HL-60 (cell line): Measurements from ENCODE around the gene HES4.
"Not testable (repeated sequence)": the region's sequence is repeated elsewhere in the genome, so short reads cannot be mapped to it uniquely, and the experiment has no call there.

Experiments
- DNase-seq, 2 experiments: peaks; one replicate each; pipeline ENCODE4 v3.0.0-alpha.2; 2010 to 2020; ENCODE audit warnings: low read depth in 1 of 2, low spot score in 1 of 2
- H3K27ac ChIP-seq: fragments of 250-450 bp; sonication (Bioruptor Pico); replicated peaks from 2 replicates; pipeline ENCODE4 v1.5.1; 2020; ENCODE audit warnings: mild to moderate bottlenecking, moderate library complexity
- H3K27me3 ChIP-seq: fragments of 250-450 bp; sonication (Bioruptor Pico); 2 replicates; pipeline ENCODE4 v1.5.1; 2021; ENCODE audit warnings: mild to moderate bottlenecking, moderate library complexity; ENCODE audit not compliant: insufficient read depth, poor library complexity, severe bottlenecking
- H3K4me3 ChIP-seq: replicated peaks from 2 replicates; pipeline ENCODE4 v1.5.1; 2011; ENCODE audit warnings: mild to moderate bottlenecking, control low read depth, low read length; ENCODE audit not compliant: insufficient read depth
- CTCF ChIP-seq: IDR thresholded peaks from one replicate; pipeline ENCODE4 v1.5.1; 2011; ENCODE audit warnings: low read length, control low read depth, inconsistent platforms; ENCODE audit not compliant: insufficient read depth
- GABPA ChIP-seq: IDR thresholded peaks from 2 replicates; pipeline ENCODE4 v1.6.1; 2012; ENCODE audit warnings: low read depth
- POLR2AphosphoS5 ChIP-seq: IDR thresholded peaks from 2 replicates; pipeline ENCODE4 v1.6.1; 2012; ENCODE audit warnings: low read depth
- REST ChIP-seq: IDR thresholded peaks from 2 replicates; pipeline ENCODE4 v1.6.1; 2012; ENCODE audit warnings: low read depth; ENCODE audit not compliant: insufficient replicate concordance
- SPI1 ChIP-seq: IDR thresholded peaks from 2 replicates; pipeline ENCODE4 v1.6.1; 2012; ENCODE audit warnings: low read depth, mild to moderate bottlenecking, borderline replicate concordance

HES4 gene

GRCh38 chr1:1013922-1014648, 14.2 kb upstream of the HES4 start:
- no peak for DNase-seq
- no peak for TF ChIP-seq CTCF
- no peak for TF ChIP-seq SPI1
- no peak for TF ChIP-seq GABPA
- TF ChIP-seq REST = no peak
- no peak for TF ChIP-seq POLR2AphosphoS5
- H3K4me3 ChIP-seq = peak overlapping the region; percentile 56
- H3K27ac ChIP-seq = peak overlapping the region; percentile 59
- H3K27me3 ChIP-seq = no peaks in the 10 kb centered on the region

GRCh38 chr1:1013105-1013921, 13.4 kb upstream of the HES4 start, which contains the start of gene ISG15:
Gene ISG15, plus strand, starts transcription at chr1:1013497. Its CDS starts 77 bp downstream, at chr1:1013574.
- DNase-seq = peak; percentile 61 to 90
- TF ChIP-seq REST = no peak
- TF ChIP-seq CTCF = no peak
- TF ChIP-seq SPI1 = no peak
- TF ChIP-seq POLR2AphosphoS5 = peak; percentile 73
- no peak for TF ChIP-seq GABPA
- Histone ChIP-seq H3K27ac (peak within 1 kb of the TSS; percentile 59), H3K4me3 (peak within 1 kb of the TSS; percentile 56), H3K27me3 (no peaks in the 10 kb centered on the region)

- not testable (repeated sequence) for DNase-seq
- H3K4me3 ChIP-seq = peak overlapping the region; percentile 56
These were observed 12.8 kb upstream of the HES4 start for GRCh38 chr1:1012736-1013104.

GRCh38 chr1:1011396-1011949, 11.6 kb upstream of the HES4 start:
- no peaks in the 10 kb centered on the region for H3K27me3 ChIP-seq
- DNase-seq = no peak
- TF ChIP-seq POLR2AphosphoS5 = no peak
- TF ChIP-seq GABPA = no peak
- TF ChIP-seq SPI1 = no peak
- no peak for TF ChIP-seq REST
- TF ChIP-seq CTCF = no peak
- H3K4me3 ChIP-seq = no peak overlapping the region
- no peak overlapping the region for H3K27ac ChIP-seq

More at GRCh38 chr1:1012736-1013104, 12.8 kb upstream of the HES4 start:
- H3K27me3 ChIP-seq = not testable (repeated sequence)
- H3K27ac ChIP-seq = peak overlapping the region; percentile 59

- H3K4me3 ChIP-seq, DNase-seq, H3K27me3 ChIP-seq, H3K27ac ChIP-seq: not testable (repeated sequence)
These were observed 10.2 kb upstream of the HES4 start for GRCh38 chr1:1010131-1010530.
